GM21423 (cell line): ENCODE data around the gene NFATC2IP.
"Not testable (repeated sequence)": the region's sequence is repeated elsewhere in the genome, so short reads cannot be mapped to it uniquely, and the experiment has no call there.

Experiments used
- ATAC-seq: cut with Tn5 transposase; IDR thresholded peaks from one replicate; pipeline ENCODE4 v1.9.1; 2021; ENCODE audit warnings: mild to moderate bottlenecking, moderate library complexity; ENCODE audit not compliant: unreplicated experiment

NFATC2IP gene

GRCh38 chr16:28925386-28926228 lies 25.1 kb upstream of the NFATC2IP start:
- ATAC-seq, result peak; percentile 30

- not testable (repeated sequence) for ATAC-seq
Measured at GRCh38 chr16:28926284-28926683, 24.5 kb upstream of the NFATC2IP start.

GRCh38 chr16:28927815-28928214 lies 22.9 kb upstream of the NFATC2IP start:
- ATAC-seq, result no peak

GRCh38 chr16:28930203-28930602 lies 20.5 kb upstream of the NFATC2IP start:
- no peak for ATAC-seq

- ATAC-seq, result no peak
Measured at GRCh38 chr16:28930652-28931051, 20.1 kb upstream of the NFATC2IP start.

- ATAC-seq, result no peak
Measured at GRCh38 chr16:28931801-28932225, 18.9 kb upstream of the NFATC2IP start, which contains the start of gene CD19. Gene CD19, plus strand, starts transcription at chr16:28931971. Its CDS starts 30 bp downstream, at chr16:28932001.

- ATAC-seq, result no peak
Measured at GRCh38 chr16:28932339-28933141, 18.2 kb upstream of the NFATC2IP start.

GRCh38 chr16:28933171-28933570 lies 17.6 kb upstream of the NFATC2IP start:
- no peak for ATAC-seq

- ATAC-seq, result no peak
Measured at GRCh38 chr16:28935346-28935745, 15.4 kb upstream of the NFATC2IP start.

GRCh38 chr16:28935924-28936783 lies 14.6 kb upstream of the NFATC2IP start:
- peak; percentile 56 for ATAC-seq

- ATAC-seq, result no peak
Measured at GRCh38 chr16:28936784-28937155, 14.0 kb upstream of the NFATC2IP start.

- no peak for ATAC-seq
Measured at GRCh38 chr16:28937222-28937876, 13.4 kb upstream of the NFATC2IP start.

- no peak for ATAC-seq
Measured at GRCh38 chr16:28938721-28939120, 12.0 kb upstream of the NFATC2IP start.

- not testable (repeated sequence) for ATAC-seq
Measured at GRCh38 chr16:28939825-28940224, 10.9 kb upstream of the NFATC2IP start.

- no peak for ATAC-seq
Measured at GRCh38 chr16:28943281-28943680, 7.5 kb upstream of the NFATC2IP start.

- no peak for ATAC-seq
Measured at GRCh38 chr16:28946681-28947080, 4.1 kb upstream of the NFATC2IP start.

- no peak for ATAC-seq
Measured at GRCh38 chr16:28951410-28951943, 740 bp downstream of the NFATC2IP start.

GRCh38 chr16:28958216-28958615 lies 7.5 kb downstream of the NFATC2IP start:
- ATAC-seq, result no peak

GRCh38 chr16:28958836-28959235 lies 8.1 kb downstream of the NFATC2IP start:
- ATAC-seq, result no peak

GRCh38 chr16:28964072-28964471 lies 13.3 kb downstream of the NFATC2IP start:
- ATAC-seq, result no peak
